IMR-90 (cell line): ENCODE data around the gene UBAC1. TPM values are rescaled to one million over a fixed set of nuclear protein-coding genes. Genes with fewer than 3 reads are reported as not detected.
A peak's percentile ranks its signal among the peaks of the same experiment; 100 is the strongest.

Source experiments
- ATAC-seq: fragments of 200-7000 bp; cut with Tn5 transposase; 2 replicates; pipeline ENCODE4 v1.9.1; 2020; ENCODE audit warnings: low read depth, mild to moderate bottlenecking, moderate library complexity
- Bru-seq: library from RNA; stranded (reverse); fragments of 400-500 nt; gene quantifications from one replicate; lab custom pipeline; 2021; lab: Mats Ljungman, UMichigan
- BruChase-seq, 2 experiments: library from RNA; stranded (reverse); fragments of 400-500 nt; gene quantifications; one replicate each; lab custom pipeline; 2021; lab: Mats Ljungman, UMichigan
- BruUV-seq: library from RNA; stranded (reverse); fragments of 400-500 nt; replicated peaks from 2 replicates; lab custom pipeline; 2021; lab: Mats Ljungman, UMichigan
- CTCF ChIA-PET: fragments of 300-600 bp; formaldehyde crosslinking; extraction: SDS; loops from one replicate; lab custom pipeline; 2021; ENCODE audit warnings: antibody characterized with exemption; lab: Yijun Ruan, JAX
- POLR2A ChIA-PET: fragments of 300-600 bp; sonication (Branson Sonifier 250); formaldehyde crosslinking; loops from one replicate; lab custom pipeline; 2022; ENCODE audit warnings: antibody characterized with exemption; ENCODE audit not compliant: unreplicated experiment; lab: Charles Lee
- DNase-seq: peaks from one replicate; pipeline ENCODE4 v3.0.0; 2013
- H2AFZ ChIP-seq: replicated peaks from 2 replicates; pipeline ENCODE3; 2013; ENCODE audit warnings: low read length, mild to moderate bottlenecking; ENCODE audit not compliant: poor library complexity
- H2AK5ac ChIP-seq: 2 replicates; pipeline ENCODE4 v1.6.1; 2013; ENCODE audit warnings: low read depth, low read length, inconsistent platforms
- H2AK9ac ChIP-seq: replicated peaks from 2 replicates; pipeline ENCODE3; 2013; ENCODE audit warnings: mild to moderate bottlenecking, low read depth, low read length, moderate library complexity; ENCODE audit not compliant: poor library complexity
- H2BK120ac ChIP-seq: 2 replicates; pipeline ENCODE4 v1.6.1; 2013; ENCODE audit warnings: low read depth, low read length, inconsistent platforms
- H2BK15ac ChIP-seq: 3 replicates; pipeline ENCODE4 v1.6.1; 2013; ENCODE audit warnings: low read depth, low read length, inconsistent platforms
- H2BK20ac ChIP-seq: 2 replicates; pipeline ENCODE4 v1.6.1; 2013; ENCODE audit warnings: low read depth, mild to moderate bottlenecking, inconsistent platforms, low read length, moderate library complexity
- H2BK5ac ChIP-seq: 2 replicates; pipeline ENCODE4 v1.6.1; 2013; ENCODE audit warnings: mild to moderate bottlenecking, low read depth, low read length, inconsistent platforms; ENCODE audit not compliant: poor library complexity, severe bottlenecking
- H3K14ac ChIP-seq: replicated peaks from 2 replicates; pipeline ENCODE4 v1.6.1; 2013; ENCODE audit warnings: low read depth, low read length, inconsistent platforms
- H3K18ac ChIP-seq: 2 replicates; pipeline ENCODE4 v1.6.1; 2013; ENCODE audit warnings: low read depth, low read length, control low read depth
- H3K23ac ChIP-seq: 2 replicates; pipeline ENCODE4 v1.6.1; 2013; ENCODE audit warnings: low read depth, low read length, inconsistent platforms
- H3K27ac ChIP-seq: 2 replicates; pipeline ENCODE4 v1.5.1; 2013; ENCODE audit warnings: mild to moderate bottlenecking, control low read depth, low read length; ENCODE audit not compliant: insufficient read depth
- H3K27me3 ChIP-seq: 2 replicates; pipeline ENCODE4 v1.6.1; 2013; ENCODE audit warnings: low read length; ENCODE audit not compliant: control insufficient read depth, insufficient read depth
- H3K36me3 ChIP-seq: 2 replicates; pipeline ENCODE4 v1.6.1; 2013; ENCODE audit warnings: low read length, mixed read lengths; ENCODE audit not compliant: control insufficient read depth, insufficient read depth
- H3K4ac ChIP-seq: 2 replicates; pipeline ENCODE4 v1.6.1; 2013; ENCODE audit warnings: low read depth, low read length, inconsistent platforms
- H3K4me1 ChIP-seq: 2 replicates; pipeline ENCODE4 v1.6.1; 2013; ENCODE audit warnings: low read length, mixed read lengths; ENCODE audit not compliant: control insufficient read depth, insufficient read depth
- H3K4me2 ChIP-seq: 2 replicates; pipeline ENCODE4 v1.6.1; 2013; ENCODE audit warnings: low read depth, mild to moderate bottlenecking, control low read depth, low read length, moderate library complexity
- H3K4me3 ChIP-seq: 2 replicates; pipeline ENCODE4 v1.5.1; 2013; ENCODE audit warnings: low read depth, mild to moderate bottlenecking, control low read depth, low read length, moderate library complexity; ENCODE audit not compliant: insufficient read depth
- H3K56ac ChIP-seq: 2 replicates; pipeline ENCODE4 v1.6.1; 2013; ENCODE audit warnings: low read length, inconsistent platforms; ENCODE audit not compliant: insufficient read depth; ENCODE audit errors: extremely low read depth
- H3K79me1 ChIP-seq, 2 experiments: 2 replicates each; pipeline ENCODE4 v1.6.1; 2013; ENCODE audit warnings: low read length in 2 of 2, inconsistent platforms in 1 of 2, low read depth in 1 of 2
- H3K9ac ChIP-seq: 2 replicates; pipeline ENCODE4 v1.6.1; 2013; ENCODE audit warnings: low read depth, low read length, control low read depth
- H3K9me1 ChIP-seq: 2 replicates; pipeline ENCODE4 v1.6.1; 2013; ENCODE audit warnings: low read length, inconsistent platforms; ENCODE audit not compliant: insufficient read depth
- H3K9me3 ChIP-seq: 2 replicates; pipeline ENCODE4 v1.6.1; 2013; ENCODE audit warnings: low read length; ENCODE audit not compliant: control insufficient read depth, insufficient read depth
- H4K20me1 ChIP-seq: 2 replicates; pipeline ENCODE4 v1.6.1; 2013; ENCODE audit warnings: low read length, inconsistent platforms; ENCODE audit not compliant: insufficient read depth
- H4K5ac ChIP-seq: 2 replicates; pipeline ENCODE4 v1.6.1; 2013; ENCODE audit warnings: mild to moderate bottlenecking, low read depth, low read length, control low read depth
- H4K8ac ChIP-seq, 2 experiments: 2 replicates each; pipeline ENCODE4 v1.6.1; 2013; ENCODE audit warnings: low read depth in 2 of 2, low read length in 2 of 2, control low read depth in 1 of 2, inconsistent platforms in 1 of 2
- H4K91ac ChIP-seq: 2 replicates; pipeline ENCODE4 v1.6.1; 2013; ENCODE audit warnings: low read depth, low read length, inconsistent platforms; ENCODE audit not compliant: insufficient read depth
- CHD1 ChIP-seq: IDR thresholded peaks from 2 replicates; pipeline ENCODE4 v1.6.1; 2012; ENCODE audit warnings: low read depth, low read length, improper control_type of control experiment
- MAZ ChIP-seq: IDR thresholded peaks from 2 replicates; pipeline ENCODE4 v1.6.1; 2012; ENCODE audit warnings: low read depth, mild to moderate bottlenecking, low read length, improper control_type of control experiment, moderate library complexity, borderline replicate concordance
- MXI1 ChIP-seq: IDR thresholded peaks from 2 replicates; pipeline ENCODE4 v1.6.1; 2012; ENCODE audit warnings: low read depth, mild to moderate bottlenecking, low read length, moderate library complexity, borderline replicate concordance
- RFX5 ChIP-seq: IDR thresholded peaks from 2 replicates; pipeline ENCODE4 v1.8.0; 2012; ENCODE audit warnings: low read depth, mild to moderate bottlenecking, low read length, moderate library complexity
- WGBS, 2 experiments: methylation state at CpG; one replicate each; pipeline versions ENCODE4 v1.1.5 to v1.1.7; 2013; ENCODE audit warnings: missing lambda C conversion rate in 2 of 2; ENCODE audit not compliant: insufficient read length in 1 of 2; ENCODE audit errors: extremely low coverage in 2 of 2; 5-methylcytosine and 5-hydroxymethylcytosine counted together
- dilution Hi-C: fragments of 300-500 bp; cut with HindIII; formaldehyde crosslinking; loops from one replicate; pipeline ENCODE4 v1.14.3; 2018; ENCODE audit warnings: low sequenced_read_pairs; ENCODE audit not compliant: unreplicated experiment
- in situ Hi-C: fragments of 300-500 bp; cut with MboI; formaldehyde crosslinking; loops from 3 replicates; pipeline ENCODE4 v1.14.3; 2019; ENCODE audit warnings: low sequenced_read_pairs, inconsistent platforms, mixed read lengths
- intact Hi-C: fragments of 100-400 bp; cut with micrococcal nuclease; formaldehyde crosslinking; loops from 2 replicates; pipeline ENCODE4 v1.10.0; 2022
- long read RNA-seq: library from polyadenylated mRNA; unstranded; transcript quantifications from one replicate; pipeline ENCODE4 v2.0.0, GENCODE V29; 2021; ENCODE audit not compliant: unreplicated experiment
- polyA plus RNA-seq, 3 experiments: library from polyadenylated mRNA; depleted of rRNA; stranded (reverse); fragments of >200 nt; gene quantifications; 2 replicates each; pipeline ENCODE4 v1.2.3, GENCODE V29; 2012; ENCODE audit warnings: low replicate concordance in 1 of 3
- total RNA-seq: library from RNA; depleted of rRNA; stranded (reverse); fragments of >200 nt; gene quantifications from 2 replicates; pipeline ENCODE4 v1.2.3, GENCODE V29; 2012; rRNA removed
- TF ChIP-seq, protein P1 (sequence below): fragments of 150-350 bp; IDR thresholded peaks from 2 replicates; pipeline ENCODE4 v1.6.1; 2017; ENCODE audit warnings: mild to moderate bottlenecking, antibody characterized with exemption, low read length, low read depth
- TF ChIP-seq, protein P2 (sequence below): conservative IDR thresholded peaks from 2 replicates; pipeline ENCODE4 v1.5.1; 2012; ENCODE audit warnings: mild to moderate bottlenecking, low read depth, low read length, improper control_type of control experiment

Gene UBAC1, protein sequence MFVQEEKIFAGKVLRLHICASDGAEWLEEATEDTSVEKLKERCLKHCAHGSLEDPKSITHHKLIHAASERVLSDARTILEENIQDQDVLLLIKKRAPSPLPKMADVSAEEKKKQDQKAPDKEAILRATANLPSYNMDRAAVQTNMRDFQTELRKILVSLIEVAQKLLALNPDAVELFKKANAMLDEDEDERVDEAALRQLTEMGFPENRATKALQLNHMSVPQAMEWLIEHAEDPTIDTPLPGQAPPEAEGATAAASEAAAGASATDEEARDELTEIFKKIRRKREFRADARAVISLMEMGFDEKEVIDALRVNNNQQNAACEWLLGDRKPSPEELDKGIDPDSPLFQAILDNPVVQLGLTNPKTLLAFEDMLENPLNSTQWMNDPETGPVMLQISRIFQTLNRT
- total RNA-seq (25.3 and 33.6 TPM in 2 replicates), polyA plus RNA-seq (2012; rRNA removed) (33.9 and 36.4 TPM in 2 replicates), Bru-seq, nascent RNA (percentile 54 among the genes with signal in this experiment), BruChase-seq, experiment 1, labeled RNA remaining after a 6-hour chase (percentile 67 among the genes with signal in this experiment), BruChase-seq, experiment 2, labeled RNA remaining after a 2-hour chase (percentile 61 among the genes with signal in this experiment)
- 38.7 and 47.1 TPM in 2 replicates for polyA plus RNA-seq (2012; cell fraction: cytosol; rRNA removed)
- polyA plus RNA-seq (2012; cell fraction: nucleus; rRNA removed; ENCODE audit: low replicate concordance): 63.9 and 70.8 TPM in 2 replicates
- long read RNA-seq, transcript UBAC1-201 (10 exons, 1,867 nt): major isoform, 39 of 55 reads
- long read RNA-seq, partial matches to known transcripts: 11 of 55 reads
- long read RNA-seq, other reads (novel, unspliced or antisense): 5 of 55 reads

DNA sequence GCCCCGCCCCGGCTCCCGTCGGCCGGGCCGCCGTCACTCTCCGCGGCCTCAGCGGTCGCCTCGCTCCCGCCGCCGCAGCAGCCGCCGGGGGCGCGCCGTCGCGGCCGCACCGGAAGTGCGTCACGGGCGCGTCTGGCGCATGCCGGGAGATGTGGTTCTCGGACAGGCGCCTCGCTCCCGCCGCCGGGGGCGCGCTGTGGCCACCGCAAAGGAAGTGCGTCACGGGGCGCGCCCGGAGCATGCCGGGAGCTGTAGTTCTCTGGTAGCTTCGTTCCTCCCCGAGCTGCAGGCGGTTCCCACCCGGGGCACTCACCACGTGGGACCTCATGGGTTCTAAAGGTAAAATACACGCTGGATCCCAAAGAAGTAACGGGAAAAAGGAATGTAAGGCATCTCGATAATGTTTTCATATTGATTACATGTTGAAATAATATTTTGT, at the start of gene UBAC1:
TSS of gene UBAC1 (minus strand) at position 97 of the 439 bp plus-strand sequence. CDS start 211 bp downstream, outside the sequence.
- Histone ChIP-seq H4K91ac (peak within 1 kb of the TSS; percentile 53; the same call in 1 of the 2 replicates), H3K14ac (peak within 1 kb of the TSS; percentile 57; the same call in 1 of the 2 replicates), H3K9ac (peak within 1 kb of the TSS; percentile 58), H2AK5ac (no peak within 1 kb of the TSS), H3K9me3 (no peaks in the 10 kb centered on the region), H3K4me1 (no peaks in the 10 kb centered on the region; the same call in none of the 2 replicates), H3K27me3 (no peaks in the 10 kb centered on the region; the same call in 1 of the 2 replicates), H3K4ac (peak within 1 kb of the TSS; percentile 72; the same call in 1 of the 2 replicates), H2AK9ac (peak within 1 kb of the TSS; percentile 35), H4K8ac (peak within 1 kb of the TSS in 1 of 2 experiments; percentile 70; a peak in 1 of 4 replicates), H4K5ac (no peak within 1 kb of the TSS), H3K9me1 (peaks cover 3% of the 10 kb centered on the region; the same call in 1 of the 2 replicates), H4K20me1 (peaks cover 17% of the 10 kb centered on the region), H3K4me2 (peak within 1 kb of the TSS; percentile 84), H2BK120ac (no peak within 1 kb of the TSS), H3K79me1 (peaks cover 21 to 41% of the 10 kb centered on the region in 2 experiments), H3K23ac (no peak within 1 kb of the TSS), H3K56ac (peak within 1 kb of the TSS; percentile 14; the same call in 1 of the 2 replicates), H3K18ac (no peak within 1 kb of the TSS), H3K36me3 (no peaks in the 10 kb centered on the region), H3K27ac (peak within 1 kb of the TSS; percentile 47), H2BK15ac (no peak within 1 kb of the TSS), H2BK20ac (no peak within 1 kb of the TSS), H2BK5ac (peak within 1 kb of the TSS; percentile 18), H3K4me3 (peak within 1 kb of the TSS; percentile 74), H2AFZ (peak within 1 kb of the TSS; percentile 94)
- TF ChIP-seq, protein P1, sequence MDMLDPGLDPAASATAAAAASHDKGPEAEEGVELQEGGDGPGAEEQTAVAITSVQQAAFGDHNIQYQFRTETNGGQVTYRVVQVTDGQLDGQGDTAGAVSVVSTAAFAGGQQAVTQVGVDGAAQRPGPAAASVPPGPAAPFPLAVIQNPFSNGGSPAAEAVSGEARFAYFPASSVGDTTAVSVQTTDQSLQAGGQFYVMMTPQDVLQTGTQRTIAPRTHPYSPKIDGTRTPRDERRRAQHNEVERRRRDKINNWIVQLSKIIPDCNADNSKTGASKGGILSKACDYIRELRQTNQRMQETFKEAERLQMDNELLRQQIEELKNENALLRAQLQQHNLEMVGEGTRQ: peak; percentile 62
- TF ChIP-seq CHD1 (no peak), RFX5 (no peak), MAZ (peak; percentile 89; the same call in 1 of the 2 replicates), MXI1 (no peak)
- TF ChIP-seq, protein P2, sequence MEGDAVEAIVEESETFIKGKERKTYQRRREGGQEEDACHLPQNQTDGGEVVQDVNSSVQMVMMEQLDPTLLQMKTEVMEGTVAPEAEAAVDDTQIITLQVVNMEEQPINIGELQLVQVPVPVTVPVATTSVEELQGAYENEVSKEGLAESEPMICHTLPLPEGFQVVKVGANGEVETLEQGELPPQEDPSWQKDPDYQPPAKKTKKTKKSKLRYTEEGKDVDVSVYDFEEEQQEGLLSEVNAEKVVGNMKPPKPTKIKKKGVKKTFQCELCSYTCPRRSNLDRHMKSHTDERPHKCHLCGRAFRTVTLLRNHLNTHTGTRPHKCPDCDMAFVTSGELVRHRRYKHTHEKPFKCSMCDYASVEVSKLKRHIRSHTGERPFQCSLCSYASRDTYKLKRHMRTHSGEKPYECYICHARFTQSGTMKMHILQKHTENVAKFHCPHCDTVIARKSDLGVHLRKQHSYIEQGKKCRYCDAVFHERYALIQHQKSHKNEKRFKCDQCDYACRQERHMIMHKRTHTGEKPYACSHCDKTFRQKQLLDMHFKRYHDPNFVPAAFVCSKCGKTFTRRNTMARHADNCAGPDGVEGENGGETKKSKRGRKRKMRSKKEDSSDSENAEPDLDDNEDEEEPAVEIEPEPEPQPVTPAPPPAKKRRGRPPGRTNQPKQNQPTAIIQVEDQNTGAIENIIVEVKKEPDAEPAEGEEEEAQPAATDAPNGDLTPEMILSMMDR: peak; percentile 55
- intact Hi-C loops: loop anchor here (2.0 to 5.0 kb wide), 3 partner anchors 96 to 259 kb away; partner anchors contain the start of gene KCNT1
- dilution Hi-C loops: no loop called here
- ChIA-PET CTCF (interaction anchor here (0.6 to 1.0 kb wide), 4 partner anchors 31 to 548 kb away, joined by 3 to 4 read pairs (median 3); no protein-coding TSS in a partner anchor), POLR2A (no interaction called here)
- WGBS, 2 experiments: 0% methylated on average over 16 of the region's 53 CpGs; no CpG with 5 or more reads in 1 of the 2 experiments
- no TSS peak for BruUV-seq
- DNase-seq (peak; percentile 94), ATAC-seq (peak; percentile 93)
- in situ Hi-C loops: loop anchor here (5.0 kb wide), 1 partner anchor 161 kb away; no protein-coding TSS in a partner anchor
